ENCODE measurements around the gene UBE2C. TPM values are rescaled to one million over a fixed set of nuclear protein-coding genes. Genes with fewer than 3 reads are reported as not detected.

Gene UBE2C
- total RNA-seq, 1 experiment from 2014 or later: 173 TPM

DNA sequence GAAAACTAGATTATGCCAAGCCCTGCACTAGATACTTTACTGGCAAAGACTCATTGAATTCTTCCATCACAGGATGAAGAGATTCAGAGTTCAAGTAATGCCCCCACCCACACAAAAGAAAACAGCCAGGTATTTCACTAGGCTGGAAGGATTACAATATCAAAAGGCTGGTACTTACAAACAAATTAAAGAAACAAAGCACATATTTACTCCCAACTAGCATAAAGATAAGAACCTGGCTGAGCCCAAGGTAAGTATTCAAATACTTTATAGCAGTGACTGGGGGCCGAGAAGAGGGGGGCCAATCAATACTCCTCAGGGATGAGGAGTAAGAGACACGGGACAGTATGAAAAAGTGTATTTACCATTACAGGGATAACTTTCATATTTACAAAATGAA lies 41.0 kb downstream of the UBE2C start:
- no peak for ATAC-seq
- no peak for TF ChIP-seq POLR2AphosphoS5 (IDR thresholded peaks at IDR 0.05; ENCODE audit: low read depth, low read length)
- TF ChIP-seq, protein P1, sequence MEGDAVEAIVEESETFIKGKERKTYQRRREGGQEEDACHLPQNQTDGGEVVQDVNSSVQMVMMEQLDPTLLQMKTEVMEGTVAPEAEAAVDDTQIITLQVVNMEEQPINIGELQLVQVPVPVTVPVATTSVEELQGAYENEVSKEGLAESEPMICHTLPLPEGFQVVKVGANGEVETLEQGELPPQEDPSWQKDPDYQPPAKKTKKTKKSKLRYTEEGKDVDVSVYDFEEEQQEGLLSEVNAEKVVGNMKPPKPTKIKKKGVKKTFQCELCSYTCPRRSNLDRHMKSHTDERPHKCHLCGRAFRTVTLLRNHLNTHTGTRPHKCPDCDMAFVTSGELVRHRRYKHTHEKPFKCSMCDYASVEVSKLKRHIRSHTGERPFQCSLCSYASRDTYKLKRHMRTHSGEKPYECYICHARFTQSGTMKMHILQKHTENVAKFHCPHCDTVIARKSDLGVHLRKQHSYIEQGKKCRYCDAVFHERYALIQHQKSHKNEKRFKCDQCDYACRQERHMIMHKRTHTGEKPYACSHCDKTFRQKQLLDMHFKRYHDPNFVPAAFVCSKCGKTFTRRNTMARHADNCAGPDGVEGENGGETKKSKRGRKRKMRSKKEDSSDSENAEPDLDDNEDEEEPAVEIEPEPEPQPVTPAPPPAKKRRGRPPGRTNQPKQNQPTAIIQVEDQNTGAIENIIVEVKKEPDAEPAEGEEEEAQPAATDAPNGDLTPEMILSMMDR (IDR thresholded peaks at IDR 0.05): no peak
- TF ChIP-seq SIN3A (IDR thresholded peaks at IDR 0.05; ENCODE audit: borderline replicate concordance, insufficient read depth, low read depth, low read length): no peak
- TF ChIP-seq, protein P2, sequence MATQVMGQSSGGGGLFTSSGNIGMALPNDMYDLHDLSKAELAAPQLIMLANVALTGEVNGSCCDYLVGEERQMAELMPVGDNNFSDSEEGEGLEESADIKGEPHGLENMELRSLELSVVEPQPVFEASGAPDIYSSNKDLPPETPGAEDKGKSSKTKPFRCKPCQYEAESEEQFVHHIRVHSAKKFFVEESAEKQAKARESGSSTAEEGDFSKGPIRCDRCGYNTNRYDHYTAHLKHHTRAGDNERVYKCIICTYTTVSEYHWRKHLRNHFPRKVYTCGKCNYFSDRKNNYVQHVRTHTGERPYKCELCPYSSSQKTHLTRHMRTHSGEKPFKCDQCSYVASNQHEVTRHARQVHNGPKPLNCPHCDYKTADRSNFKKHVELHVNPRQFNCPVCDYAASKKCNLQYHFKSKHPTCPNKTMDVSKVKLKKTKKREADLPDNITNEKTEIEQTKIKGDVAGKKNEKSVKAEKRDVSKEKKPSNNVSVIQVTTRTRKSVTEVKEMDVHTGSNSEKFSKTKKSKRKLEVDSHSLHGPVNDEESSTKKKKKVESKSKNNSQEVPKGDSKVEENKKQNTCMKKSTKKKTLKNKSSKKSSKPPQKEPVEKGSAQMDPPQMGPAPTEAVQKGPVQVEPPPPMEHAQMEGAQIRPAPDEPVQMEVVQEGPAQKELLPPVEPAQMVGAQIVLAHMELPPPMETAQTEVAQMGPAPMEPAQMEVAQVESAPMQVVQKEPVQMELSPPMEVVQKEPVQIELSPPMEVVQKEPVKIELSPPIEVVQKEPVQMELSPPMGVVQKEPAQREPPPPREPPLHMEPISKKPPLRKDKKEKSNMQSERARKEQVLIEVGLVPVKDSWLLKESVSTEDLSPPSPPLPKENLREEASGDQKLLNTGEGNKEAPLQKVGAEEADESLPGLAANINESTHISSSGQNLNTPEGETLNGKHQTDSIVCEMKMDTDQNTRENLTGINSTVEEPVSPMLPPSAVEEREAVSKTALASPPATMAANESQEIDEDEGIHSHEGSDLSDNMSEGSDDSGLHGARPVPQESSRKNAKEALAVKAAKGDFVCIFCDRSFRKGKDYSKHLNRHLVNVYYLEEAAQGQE (IDR thresholded peaks at IDR 0.05; ENCODE audit: insufficient read depth in 1 of 2, low read depth in 2 of 2, low read length in 1 of 2): no peak
- no peak for TF ChIP-seq TCF7L2 (IDR thresholded peaks at IDR 0.05; ENCODE audit: low read depth, low read length)
- Histone ChIP-seq H3K36me3 (ENCODE audit: control insufficient read depth, insufficient read depth, low read length) (no peaks in the 10 kb centered on the region; the same call in none of the 2 replicates), H3K4me1 (ENCODE audit: control insufficient read depth, insufficient read depth, low read length) (peaks cover 10% of the 10 kb centered on the region), H3K4me3 (ENCODE audit: low read depth in 2 of 2, low read length in 2 of 2) (no peak overlapping the region), H3K27ac (ENCODE audit: low read length) (no peak overlapping the region), H3K27me3 (ENCODE audit: control insufficient read depth, insufficient read depth, low read length) (no peaks in the 10 kb centered on the region), H3K9me3 (ENCODE audit: control insufficient read depth, insufficient read depth, low read depth, low read length) (no peaks in the 10 kb centered on the region)
- intact Hi-C loops (cut with micrococcal nuclease; ENCODE audit: unreplicated experiment) (no loop called here), in situ Hi-C loops (cut with HindIII; ENCODE audit: low pct_unique_long_range_greater_than_20kb, low sequenced_read_pairs) (no loop called here)
- ChIA-PET CTCF (no interaction called here), POLR2A (no interaction called here)
- DNase-seq (ENCODE audit: low read depth, low spot score): no peak
- BruUV-seq (replicated peaks): no TSS peak

DNA sequence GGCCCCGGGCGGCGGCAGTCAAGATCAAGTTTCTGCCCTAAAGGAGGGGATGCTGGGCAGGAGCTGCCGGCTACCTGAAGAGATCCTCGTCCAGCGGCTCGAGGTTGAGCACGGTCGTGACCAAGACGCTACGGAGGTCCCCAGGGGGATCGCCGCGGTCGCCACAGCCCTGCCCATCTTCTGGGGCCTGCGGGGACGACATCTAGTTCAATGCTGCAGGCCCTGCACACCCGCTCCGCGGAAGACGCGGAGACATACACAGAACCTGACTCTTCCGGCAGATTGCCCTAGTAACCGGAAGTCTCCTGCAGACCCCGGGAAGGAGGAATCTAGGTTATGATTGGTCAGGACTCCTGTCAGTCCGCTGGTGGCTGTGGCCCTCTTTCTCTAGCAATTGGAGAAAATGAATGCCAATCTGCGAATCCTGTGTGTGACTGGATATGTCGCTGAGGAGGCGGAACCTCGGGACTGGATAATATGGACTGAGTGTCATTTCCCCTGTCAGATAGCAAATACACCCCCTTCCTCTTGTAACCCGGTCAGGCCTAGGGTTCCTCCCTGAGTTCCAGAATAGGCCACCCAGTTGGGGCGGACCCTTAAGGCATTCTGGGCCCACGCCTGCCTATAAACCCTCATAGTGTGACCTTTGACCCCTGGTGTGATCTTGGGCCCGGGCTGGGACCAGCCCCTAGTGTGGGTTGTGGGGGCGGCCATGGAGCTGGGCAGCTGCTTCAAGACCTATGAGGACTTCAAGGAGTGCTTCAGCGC lies 44.9 kb downstream of the UBE2C start, which contains the start of the genes ACOT8 and ZSWIM3:
Gene ACOT8 (minus strand): TSS at position 279 of the 768 bp plus-strand sequence. CDS start 77 bp downstream, at position 202.
Gene ZSWIM3 (plus strand): TSS at position 501 of the 768 bp plus-strand sequence. CDS start 212 bp downstream, at position 713.
- ChIA-PET CTCF (no interaction called here), POLR2A (no interaction called here)
- in situ Hi-C loops (cut with HindIII; ENCODE audit: low pct_unique_long_range_greater_than_20kb, low sequenced_read_pairs) (no loop called here), intact Hi-C loops (cut with micrococcal nuclease; ENCODE audit: unreplicated experiment) (no loop called here)
- ATAC-seq (peak; percentile 98), DNase-seq (ENCODE audit: low read depth, low spot score) (peak; percentile 99)
- H3K27me3 ChIP-seq (ENCODE audit: control insufficient read depth, insufficient read depth, low read length): no peaks in the 10 kb centered on the region
- peaks cover 10% of the 10 kb centered on the region for H3K4me1 ChIP-seq (ENCODE audit: control insufficient read depth, insufficient read depth, low read length)
- H3K27ac ChIP-seq (ENCODE audit: low read length): peak within 1 kb of the TSS; percentile 85
- peak within 1 kb of the TSS; percentile 81 to 93 for H3K4me3 ChIP-seq (ENCODE audit: low read depth in 2 of 2, low read length in 2 of 2)
- no peaks in the 10 kb centered on the region for H3K9me3 ChIP-seq (ENCODE audit: control insufficient read depth, insufficient read depth, low read depth, low read length)
- BruUV-seq (replicated peaks): no TSS peak
- H3K36me3 ChIP-seq (ENCODE audit: control insufficient read depth, insufficient read depth, low read length): no peaks in the 10 kb centered on the region; the same call in none of the 2 replicates
- TF ChIP-seq SIN3A (IDR thresholded peaks at IDR 0.05; ENCODE audit: borderline replicate concordance, insufficient read depth, low read depth, low read length): peak; percentile 9; the same call in 1 of the 2 replicates
- TF ChIP-seq, protein P1 (IDR thresholded peaks at IDR 0.05): no peak
- TF ChIP-seq TCF7L2 (IDR thresholded peaks at IDR 0.05; ENCODE audit: low read depth, low read length): no peak
- TF ChIP-seq POLR2AphosphoS5 (IDR thresholded peaks at IDR 0.05; ENCODE audit: low read depth, low read length): peak; percentile 85
- TF ChIP-seq, protein P2 (IDR thresholded peaks at IDR 0.05; ENCODE audit: insufficient read depth in 1 of 2, low read depth in 2 of 2, low read length in 1 of 2): no peak
